GM18508 (cell line): ENCODE measurements around the gene LAX1.
"Not testable (repeated sequence)": the region's sequence is repeated elsewhere in the genome, so short reads cannot be mapped to it uniquely, and the experiment has no call there.

Experiments used
- ATAC-seq: cut with Tn5 transposase; IDR thresholded peaks from one replicate; pipeline ENCODE4 v1.9.1; 2021; ENCODE audit warnings: moderate number of reproducible peaks; ENCODE audit not compliant: insufficient read depth, unreplicated experiment

LAX1 gene, protein sequence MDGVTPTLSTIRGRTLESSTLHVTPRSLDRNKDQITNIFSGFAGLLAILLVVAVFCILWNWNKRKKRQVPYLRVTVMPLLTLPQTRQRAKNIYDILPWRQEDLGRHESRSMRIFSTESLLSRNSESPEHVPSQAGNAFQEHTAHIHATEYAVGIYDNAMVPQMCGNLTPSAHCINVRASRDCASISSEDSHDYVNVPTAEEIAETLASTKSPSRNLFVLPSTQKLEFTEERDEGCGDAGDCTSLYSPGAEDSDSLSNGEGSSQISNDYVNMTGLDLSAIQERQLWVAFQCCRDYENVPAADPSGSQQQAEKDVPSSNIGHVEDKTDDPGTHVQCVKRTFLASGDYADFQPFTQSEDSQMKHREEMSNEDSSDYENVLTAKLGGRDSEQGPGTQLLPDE

GRCh38 chr1:203765029-203765837, at the start of gene LAX1:
Gene LAX1 (plus strand): TSS chr1:203765183. CDS start chr1:203765566, 383 bp downstream.
- ATAC-seq: no peak

GRCh38 chr1:203717120-203717519, 47.9 kb upstream of the LAX1 start:
- ATAC-seq: no peak

- ATAC-seq: no peak
Observed at GRCh38 chr1:203720242-203720641, 44.7 kb upstream of the LAX1 start.

DNA sequence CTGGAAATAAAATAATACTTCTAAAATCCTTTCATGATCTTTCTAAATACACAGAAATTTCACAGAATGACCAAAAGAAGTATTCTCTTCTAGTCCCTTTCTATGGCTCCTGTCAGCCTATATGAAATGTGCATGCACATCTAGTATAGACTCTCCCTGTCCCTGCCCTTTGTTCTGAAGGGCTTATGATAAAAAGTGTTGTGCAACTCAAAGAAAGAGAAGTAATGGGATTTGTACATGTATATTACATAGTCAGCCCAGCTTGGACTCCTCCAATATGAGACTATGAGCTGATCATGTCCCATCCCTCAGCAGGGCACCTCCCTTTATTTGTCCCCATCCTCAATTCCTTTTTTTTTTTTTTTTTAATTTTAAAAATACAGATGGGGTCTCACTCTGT, 42.1 kb upstream of the LAX1 start:
- no peak for ATAC-seq

GRCh38 chr1:203726417-203726867, 38.5 kb upstream of the LAX1 start:
- ATAC-seq: no peak

- no peak for ATAC-seq
Observed at GRCh38 chr1:203733009-203733863, 31.7 kb upstream of the LAX1 start.

DNA sequence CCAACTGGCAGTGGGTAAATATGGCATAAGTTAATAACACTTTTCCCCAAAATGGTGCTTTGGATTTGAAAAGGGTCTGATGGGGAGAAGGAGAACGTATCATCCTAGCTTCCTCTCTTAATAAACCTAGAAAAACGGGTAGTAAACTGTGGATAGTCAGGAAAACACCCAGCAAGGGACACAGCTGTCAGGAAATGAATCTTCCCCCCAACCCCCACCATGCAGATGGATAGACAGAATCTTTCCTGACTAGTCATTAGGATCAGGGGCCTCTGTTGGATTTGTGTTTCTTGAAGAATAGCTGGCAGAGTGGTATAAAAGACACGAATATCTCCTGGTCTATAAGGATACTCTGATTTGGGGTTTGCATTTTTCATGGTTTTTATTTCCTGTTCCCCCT, 22.5 kb upstream of the LAX1 start:
- no peak for ATAC-seq

- no peak for ATAC-seq
Observed at GRCh38 chr1:203743091-203743571, 21.9 kb upstream of the LAX1 start.

- no peak for ATAC-seq
Observed at GRCh38 chr1:203744075-203744972, 20.7 kb upstream of the LAX1 start.

GRCh38 chr1:203746281-203746680, 18.7 kb upstream of the LAX1 start:
- no peak for ATAC-seq

- no peak for ATAC-seq
Observed at GRCh38 chr1:203751051-203751450, 13.9 kb upstream of the LAX1 start.

DNA sequence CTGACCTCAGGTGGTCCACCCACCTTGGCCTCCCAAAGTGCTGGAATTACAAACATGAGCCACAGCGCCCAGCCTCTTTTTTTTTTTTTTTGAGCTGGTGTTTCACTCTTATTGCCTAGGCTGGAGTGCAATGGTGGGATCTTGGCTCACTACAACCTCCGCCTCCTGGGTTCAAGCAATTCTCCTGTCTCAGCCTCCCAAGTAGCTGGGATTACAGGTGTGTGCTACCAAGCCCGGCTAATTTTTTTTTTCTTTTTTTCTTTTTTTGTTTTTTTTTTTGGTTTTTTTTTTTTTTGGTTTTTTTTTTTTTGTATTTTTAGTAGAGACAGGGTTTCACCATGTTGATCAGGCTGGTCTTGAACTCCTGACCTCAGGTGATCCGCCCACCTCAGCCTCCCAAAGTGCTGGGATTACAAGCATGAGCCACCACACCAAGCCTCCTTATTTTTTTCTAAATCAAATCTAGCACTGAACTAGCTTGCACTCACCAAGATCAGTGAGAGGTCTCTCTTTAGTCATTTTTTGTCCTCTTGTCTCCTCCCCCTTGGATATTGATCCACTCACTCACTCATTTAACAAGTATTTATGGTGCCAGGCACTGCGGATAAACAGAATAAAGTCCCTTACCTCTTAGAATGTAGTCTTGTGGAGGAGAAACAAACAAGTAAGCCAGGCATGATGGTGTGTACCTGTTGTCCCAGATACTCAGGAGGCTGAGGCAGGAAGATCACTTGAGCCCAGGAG, 13.2 kb upstream of the LAX1 start:
- ATAC-seq: not testable (repeated sequence)

DNA sequence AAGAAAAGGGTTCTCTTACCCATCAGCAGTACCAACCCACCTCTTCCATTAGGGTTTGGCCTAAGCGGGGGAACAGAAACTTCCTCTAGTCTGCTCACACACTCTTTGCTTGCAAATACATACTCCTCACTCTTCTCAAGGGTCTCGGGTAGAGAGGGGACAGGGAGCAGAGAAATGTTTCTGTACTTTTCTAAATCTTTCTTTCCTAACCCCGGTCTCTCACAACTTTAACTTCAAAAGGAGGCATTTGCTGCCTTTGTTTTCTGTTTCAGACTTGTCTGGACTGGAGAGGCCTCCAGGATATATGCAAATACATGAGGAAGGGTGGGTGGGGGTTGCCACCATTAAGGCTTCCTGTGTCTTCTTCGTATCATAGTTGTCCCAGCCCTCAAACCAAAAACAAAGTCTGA, 10.5 kb upstream of the LAX1 start:
- ATAC-seq: no peak

DNA sequence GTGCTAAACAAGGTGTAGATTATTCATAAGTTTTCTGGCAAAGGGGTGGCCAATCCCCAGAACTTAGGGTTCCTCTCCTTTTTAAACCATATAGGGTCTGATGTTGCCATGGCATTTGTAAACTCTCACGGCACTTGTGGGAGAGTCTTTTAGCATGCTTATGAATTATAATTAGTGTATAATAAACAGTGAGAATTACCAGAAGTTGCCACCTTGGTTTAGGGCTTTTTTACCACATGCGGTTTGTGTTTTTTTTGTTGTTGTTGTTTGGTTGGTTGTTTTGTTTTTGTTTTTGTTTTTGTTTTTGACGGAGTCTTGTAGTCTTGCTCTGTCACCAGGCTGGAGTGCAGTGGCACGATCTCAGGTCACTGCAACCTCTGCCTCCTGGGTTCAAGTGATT, 8.9 kb upstream of the LAX1 start:
- ATAC-seq: no peak

GRCh38 chr1:203758749-203759148, 6.2 kb upstream of the LAX1 start:
- ATAC-seq: not testable (repeated sequence)

DNA sequence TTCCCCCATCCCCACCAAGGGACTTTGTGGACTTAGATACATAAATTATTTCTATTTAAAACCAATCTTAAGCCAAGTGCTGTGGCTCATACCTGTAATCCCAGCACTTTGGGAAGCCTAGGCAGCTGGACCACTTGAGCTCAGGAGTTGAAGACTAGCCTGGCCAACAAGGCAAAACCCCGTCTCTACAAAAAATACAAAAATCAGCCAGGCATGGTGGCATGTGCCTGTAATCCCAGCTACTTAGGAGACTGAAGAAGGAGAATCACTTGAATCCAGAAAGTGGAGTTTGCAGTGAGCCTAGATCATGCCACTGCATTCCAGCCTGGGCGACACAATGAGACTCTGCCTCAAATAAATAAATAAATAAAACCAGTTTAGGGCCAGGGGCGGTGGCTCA, 4.5 kb upstream of the LAX1 start:
- no peak for ATAC-seq

- ATAC-seq: not testable (repeated sequence)
Observed at GRCh38 chr1:203761958-203762357, 3.0 kb upstream of the LAX1 start.

- ATAC-seq: no peak
Observed at GRCh38 chr1:203763505-203763904, 1.5 kb upstream of the LAX1 start.
